Calu3 (cell line): Measurements from ENCODE around the gene MAMLD1. TPM values are rescaled to one million over a fixed set of nuclear protein-coding genes. Genes with fewer than 3 reads are reported as not detected.

ENCODE experiments used
- BruUV-seq: library from RNA; stranded (reverse); fragments of 400-500 nt; replicated peaks from 2 replicates; lab custom pipeline; 2021; lab: Mats Ljungman, UMichigan
- CTCF ChIA-PET: fragments of 300-600 bp; sonication (Branson Sonifier 250); formaldehyde crosslinking; loops from one replicate; lab custom pipeline; 2022; ENCODE audit warnings: antibody characterized with exemption; lab: Charles Lee
- DNase-seq: peaks from one replicate; pipeline ENCODE4 v3.0.0; 2022
- H3K27ac Mint-ChIP-seq: one replicate; pipeline ENCODE4 v1.8.0; 2022; ENCODE audit warnings: mixed read lengths; ENCODE audit not compliant: unreplicated experiment
- H3K27me3 Mint-ChIP-seq: one replicate; pipeline ENCODE4 v1.8.0; 2022; ENCODE audit warnings: mixed read lengths; ENCODE audit not compliant: unreplicated experiment
- H3K36me3 Mint-ChIP-seq: one replicate; pipeline ENCODE4 v1.8.0; 2022; ENCODE audit warnings: mild to moderate bottlenecking, moderate library complexity, mixed read lengths; ENCODE audit not compliant: insufficient read depth, unreplicated experiment
- H3K4me1 Mint-ChIP-seq: one replicate; pipeline ENCODE4 v1.8.0; 2022; ENCODE audit warnings: mild to moderate bottlenecking, low read depth, mixed read lengths; ENCODE audit not compliant: unreplicated experiment
- H3K4me3 Mint-ChIP-seq: one replicate; pipeline ENCODE4 v1.8.0; 2022; ENCODE audit warnings: mild to moderate bottlenecking, low read depth, moderate library complexity, mixed read lengths; ENCODE audit not compliant: unreplicated experiment
- H3K9me3 Mint-ChIP-seq: one replicate; pipeline ENCODE4 v1.8.0; 2022; ENCODE audit warnings: low read depth, mixed read lengths; ENCODE audit not compliant: unreplicated experiment
- intact Hi-C: fragments of 100-400 bp; cut with micrococcal nuclease; formaldehyde crosslinking; loops from one replicate; pipeline ENCODE4 v1.10.0; 2022; ENCODE audit not compliant: unreplicated experiment
- total RNA-seq: library from RNA; stranded (reverse); gene quantifications from 2 replicates; pipeline ENCODE4 v1.2.3, GENCODE V29; 2022
- TF ChIP-seq, protein P1 (sequence below): fragments of 200-600 bp; IDR thresholded peaks from one replicate; pipeline ENCODE4 v1.8.0; 2022; ENCODE audit warnings: antibody characterized with exemption; ENCODE audit not compliant: unreplicated experiment

Gene MAMLD1
- total RNA-seq, 1 experiment from 2014 or later = 8.8 TPM

GRCh38 chrX:150326541-150327247 is 36.4 kb upstream of the MAMLD1 start:
- Mint-ChIP-seq H3K9me3 (peaks cover 6% of the 10 kb centered on the region), H3K27ac (no peak overlapping the region), H3K4me3 (no peak overlapping the region), H3K4me1 (peaks cover 24% of the 10 kb centered on the region), H3K36me3 (no peaks in the 10 kb centered on the region), H3K27me3 (peaks cover 16% of the 10 kb centered on the region)
- CTCF ChIA-PET = no interaction called here
- no TSS peak for BruUV-seq
- intact Hi-C loops = no loop called here
- DNase-seq = no peak
- TF ChIP-seq, protein P1, sequence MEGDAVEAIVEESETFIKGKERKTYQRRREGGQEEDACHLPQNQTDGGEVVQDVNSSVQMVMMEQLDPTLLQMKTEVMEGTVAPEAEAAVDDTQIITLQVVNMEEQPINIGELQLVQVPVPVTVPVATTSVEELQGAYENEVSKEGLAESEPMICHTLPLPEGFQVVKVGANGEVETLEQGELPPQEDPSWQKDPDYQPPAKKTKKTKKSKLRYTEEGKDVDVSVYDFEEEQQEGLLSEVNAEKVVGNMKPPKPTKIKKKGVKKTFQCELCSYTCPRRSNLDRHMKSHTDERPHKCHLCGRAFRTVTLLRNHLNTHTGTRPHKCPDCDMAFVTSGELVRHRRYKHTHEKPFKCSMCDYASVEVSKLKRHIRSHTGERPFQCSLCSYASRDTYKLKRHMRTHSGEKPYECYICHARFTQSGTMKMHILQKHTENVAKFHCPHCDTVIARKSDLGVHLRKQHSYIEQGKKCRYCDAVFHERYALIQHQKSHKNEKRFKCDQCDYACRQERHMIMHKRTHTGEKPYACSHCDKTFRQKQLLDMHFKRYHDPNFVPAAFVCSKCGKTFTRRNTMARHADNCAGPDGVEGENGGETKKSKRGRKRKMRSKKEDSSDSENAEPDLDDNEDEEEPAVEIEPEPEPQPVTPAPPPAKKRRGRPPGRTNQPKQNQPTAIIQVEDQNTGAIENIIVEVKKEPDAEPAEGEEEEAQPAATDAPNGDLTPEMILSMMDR = no peak

DNA sequence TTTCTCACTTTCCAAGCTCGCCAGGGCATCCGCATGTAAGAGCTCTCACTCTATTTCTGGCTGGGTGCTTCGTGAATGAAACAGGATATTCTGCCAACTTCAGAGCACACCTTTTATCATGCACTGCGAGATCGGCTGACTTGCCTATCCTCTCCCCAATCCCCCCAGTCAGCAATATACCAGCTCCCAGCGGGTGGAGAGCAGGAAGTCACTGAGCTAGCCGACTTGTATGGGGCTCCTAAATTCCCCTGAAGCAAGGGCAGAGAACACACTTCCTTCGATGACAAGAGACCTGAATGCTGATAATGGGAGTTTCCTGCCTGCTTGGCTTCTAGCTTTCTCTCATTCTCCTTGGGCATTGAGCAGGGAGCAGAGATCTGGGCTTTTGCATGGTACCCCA is 33.8 kb upstream of the MAMLD1 start:
- DNase-seq = no peak
- Mint-ChIP-seq H3K4me3 (no peak overlapping the region), H3K27me3 (peaks cover 16% of the 10 kb centered on the region), H3K4me1 (peaks cover 29% of the 10 kb centered on the region), H3K36me3 (no peaks in the 10 kb centered on the region), H3K27ac (no peak overlapping the region), H3K9me3 (peaks cover 8% of the 10 kb centered on the region)
- CTCF ChIA-PET = interaction anchor here (1.0 kb wide), 1 partner anchor 278 kb away, joined by 3 read pairs; no protein-coding TSS in a partner anchor
- TF ChIP-seq, protein P1 = no peak
- intact Hi-C loops = no loop called here
- no TSS peak for BruUV-seq

GRCh38 chrX:150329868-150330267 is 33.2 kb upstream of the MAMLD1 start:
- intact Hi-C loops = no loop called here

GRCh38 chrX:150332023-150332422 is 31.1 kb upstream of the MAMLD1 start:
- H3K27me3 Mint-ChIP-seq = peaks cover 16% of the 10 kb centered on the region
- no peak overlapping the region for H3K27ac Mint-ChIP-seq
- H3K9me3 Mint-ChIP-seq = peaks cover 8% of the 10 kb centered on the region
- no TSS peak for BruUV-seq
- CTCF ChIA-PET = no interaction called here
- TF ChIP-seq, protein P1 = no peak
- intact Hi-C loops = no loop called here
- peaks cover 6% of the 10 kb centered on the region for H3K4me1 Mint-ChIP-seq
- H3K36me3 Mint-ChIP-seq = no peaks in the 10 kb centered on the region
- no peak for DNase-seq
- no peak overlapping the region for H3K4me3 Mint-ChIP-seq

More at GRCh38 chrX:150329868-150330267, 33.2 kb upstream of the MAMLD1 start:
- Mint-ChIP-seq H3K9me3 (peaks cover 8% of the 10 kb centered on the region), H3K27ac (no peak overlapping the region), H3K4me1 (peaks cover 23% of the 10 kb centered on the region), H3K36me3 (no peaks in the 10 kb centered on the region), H3K4me3 (no peak overlapping the region), H3K27me3 (peaks cover 16% of the 10 kb centered on the region)
- DNase-seq = no peak
- CTCF ChIA-PET = no interaction called here
- TF ChIP-seq, protein P1 = no peak
- BruUV-seq = no TSS peak
